ENCODE measurements around the gene GABPB1.
"Not testable (repeated sequence)": the region's sequence is repeated elsewhere in the genome, so short reads cannot be mapped to it uniquely, and the experiment has no call there.

The GABPB1 gene

DNA sequence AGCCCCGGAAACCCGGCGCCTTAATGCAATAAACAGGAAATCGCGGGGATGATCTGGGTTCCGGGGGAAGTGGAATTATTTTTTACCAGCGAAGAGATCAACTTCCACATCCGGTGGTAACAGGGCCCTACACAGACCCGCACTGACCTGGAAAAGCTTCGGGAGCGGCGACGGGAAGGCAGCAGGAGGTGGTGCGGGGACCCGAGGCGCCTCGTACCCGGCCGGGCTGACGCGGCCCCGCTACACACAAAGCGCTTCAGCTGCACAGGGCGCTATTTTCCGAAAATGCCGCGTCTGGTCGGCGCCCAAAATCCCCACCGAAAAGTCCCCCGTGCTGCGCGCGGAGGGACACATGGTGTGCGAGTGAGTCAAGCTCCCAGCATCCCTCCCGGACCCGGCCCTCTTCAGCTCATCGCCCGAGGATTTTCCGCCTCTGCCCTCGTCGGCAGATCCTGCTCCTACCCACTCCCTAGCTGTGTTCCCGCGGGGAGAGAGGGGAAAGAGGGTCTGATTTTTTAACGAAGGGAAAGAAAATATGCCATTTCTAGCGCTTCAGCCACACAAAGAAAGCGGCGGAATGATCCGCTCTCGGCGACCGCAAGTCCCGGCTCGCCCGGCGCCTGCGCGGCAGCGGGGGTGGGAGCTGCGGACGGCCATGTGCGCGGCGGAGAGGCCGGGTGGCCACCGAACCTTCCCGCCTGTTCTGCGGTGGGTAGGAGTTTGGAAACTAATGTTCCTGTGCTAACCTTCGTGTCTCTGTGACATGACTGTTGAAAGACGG lies at the start of gene GABPB1:
Gene GABPB1, minus strand, starts transcription at position 361 of the 781 bp plus-strand sequence. CDS start 45,400 bp downstream, outside the sequence.
- DNase-seq = peak; percentile 56 to 88

DNA sequence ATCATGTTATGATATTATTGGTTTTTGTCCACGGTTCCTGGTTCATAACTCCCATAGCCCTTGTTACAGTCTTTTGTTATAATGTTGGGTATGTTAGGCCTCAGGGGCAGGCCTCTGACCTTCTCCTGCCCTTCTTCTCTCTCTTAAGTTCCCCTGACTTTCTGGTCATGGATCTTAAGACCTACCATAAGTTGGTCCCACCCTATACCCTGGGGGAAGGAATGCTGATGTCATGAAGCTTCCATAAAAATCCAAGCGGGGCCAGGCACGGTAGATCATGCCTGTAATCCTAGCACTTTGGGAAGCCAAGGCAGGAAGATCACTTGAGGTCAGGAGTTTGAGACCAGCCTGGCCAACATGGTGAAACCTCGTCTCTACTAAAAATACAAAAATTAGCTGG lies 36.6 kb upstream of the GABPB1 start:
- not testable (repeated sequence) for DNase-seq

DNA sequence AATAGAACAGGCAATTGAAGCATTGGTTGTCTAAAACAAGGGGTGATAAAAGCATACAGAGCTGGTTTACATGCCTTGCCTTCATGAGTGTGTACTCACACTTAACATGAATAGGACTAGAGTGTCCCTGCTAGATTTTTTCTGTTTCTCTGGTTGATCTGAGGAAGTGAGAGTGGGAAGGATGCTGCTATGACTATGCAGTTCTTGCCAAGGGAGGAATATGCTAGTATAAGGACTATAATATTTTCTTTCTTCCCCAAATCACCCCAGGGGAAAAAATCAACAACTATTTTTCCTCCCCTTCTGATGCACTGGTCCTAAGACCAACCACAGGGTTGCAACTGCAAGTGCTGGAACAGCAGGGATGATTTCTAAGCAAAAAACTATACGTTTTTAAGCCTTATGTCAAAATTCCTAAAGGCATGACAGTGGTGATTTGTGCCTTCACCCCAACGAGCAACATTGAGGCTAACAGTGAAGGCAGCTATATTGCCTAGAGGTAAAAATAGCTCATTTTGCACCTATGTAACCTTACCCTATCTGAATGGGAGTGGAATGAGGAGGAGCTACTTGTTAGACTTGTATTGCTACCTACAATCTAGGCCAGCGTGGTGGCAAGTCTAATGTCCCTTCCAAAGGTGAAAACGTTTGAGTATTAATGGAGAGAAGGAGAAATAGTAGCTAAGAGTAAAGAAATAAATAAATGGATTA lies 35.7 kb upstream of the GABPB1 start:
- no peak for DNase-seq

DNA sequence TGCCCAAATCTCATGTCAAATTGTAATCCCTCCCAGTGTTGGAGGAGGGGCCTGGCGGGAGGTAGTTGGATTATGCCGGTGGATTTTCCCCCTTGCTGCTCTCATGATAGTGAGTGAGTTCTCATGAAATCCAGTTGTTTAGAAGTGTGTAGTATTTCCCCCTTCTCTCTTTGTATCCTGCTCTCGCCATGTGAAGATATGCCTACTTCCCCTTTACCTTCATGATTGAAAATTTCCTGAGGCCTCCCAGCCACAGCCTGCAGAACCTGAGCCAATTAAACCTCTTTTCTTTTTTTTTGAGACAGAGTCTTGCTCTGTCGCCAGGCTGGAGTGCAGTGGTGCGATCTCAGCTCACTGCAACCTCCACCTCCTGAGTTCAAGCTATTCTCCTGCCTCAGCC lies 27.4 kb upstream of the GABPB1 start:
- not testable (repeated sequence) for DNase-seq

DNA sequence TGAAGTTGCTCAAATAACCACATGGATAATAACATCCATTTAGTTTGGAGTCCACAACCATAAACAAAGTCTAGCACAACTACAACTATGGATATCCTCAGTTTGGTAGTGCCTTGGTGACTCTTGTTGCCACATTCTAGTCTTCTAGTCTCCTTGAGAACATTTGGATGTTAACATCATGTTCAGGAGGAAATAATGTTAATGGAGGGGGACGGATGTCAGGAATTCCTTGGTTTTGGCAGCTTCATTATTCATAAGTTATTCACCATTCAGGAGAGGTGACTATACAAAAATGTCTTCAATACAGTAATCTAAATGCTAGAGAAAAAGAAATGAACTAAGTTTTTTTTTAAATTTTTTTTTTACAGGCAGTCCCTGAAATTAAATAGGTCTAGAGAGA lies 26.4 kb upstream of the GABPB1 start:
- DNase-seq = no peak

DNA sequence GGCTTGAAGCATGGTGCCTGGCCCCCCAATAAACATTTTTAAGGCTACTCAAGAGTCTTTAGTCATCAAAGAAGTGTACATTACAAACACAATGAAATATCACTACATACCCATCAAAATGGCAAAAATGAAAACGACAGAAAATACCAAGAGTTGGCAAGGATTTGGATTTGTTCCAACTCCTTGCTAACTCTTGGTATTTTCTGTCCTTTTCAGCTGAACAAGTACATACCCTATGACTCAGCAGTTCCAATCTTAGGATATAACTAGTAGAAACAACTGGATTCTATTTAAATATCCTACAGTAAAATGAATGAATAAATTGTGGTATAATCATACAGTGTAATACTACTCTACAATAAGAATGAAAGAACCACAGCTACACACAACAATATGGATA lies 25.1 kb upstream of the GABPB1 start:
- DNase-seq = no peak

DNA sequence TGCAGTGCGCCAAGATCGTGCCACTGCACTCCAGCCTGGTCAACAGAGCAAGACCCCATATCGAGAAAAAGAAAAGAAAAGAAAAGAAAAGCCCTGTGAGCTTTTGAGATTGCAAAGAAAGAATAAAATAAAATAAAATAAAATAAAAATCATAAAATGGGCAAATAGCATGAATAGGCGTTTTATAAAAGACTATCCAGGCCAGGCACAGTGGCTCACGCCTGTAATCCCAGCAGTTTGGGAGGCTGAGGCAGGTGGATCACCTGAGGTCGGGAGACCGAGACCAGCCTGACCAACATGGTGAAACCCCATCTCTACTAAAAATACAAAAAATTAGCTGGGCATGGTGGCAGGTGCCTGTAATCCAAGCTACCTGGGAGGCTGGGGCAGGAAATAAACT lies 24.4 kb upstream of the GABPB1 start:
- not testable (repeated sequence) for DNase-seq

DNA sequence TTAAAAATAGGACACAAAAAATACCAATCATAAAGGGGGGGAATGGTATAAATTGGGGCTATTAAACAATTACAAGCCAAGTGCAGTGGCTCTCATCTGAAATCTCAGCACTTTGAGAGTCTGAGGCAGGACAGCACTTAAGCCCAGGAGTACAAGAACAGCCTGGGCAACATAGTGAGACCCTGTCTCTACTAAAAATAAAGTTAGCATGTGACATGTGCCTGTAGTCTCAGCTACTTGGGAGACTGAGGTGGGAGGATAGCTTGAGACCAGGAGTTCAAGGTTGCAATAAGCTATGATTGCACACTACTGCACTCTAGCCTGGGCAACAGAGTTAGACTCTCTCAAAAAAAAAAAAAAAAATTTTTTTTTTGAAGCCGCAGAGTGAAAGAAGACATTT lies 23.8 kb upstream of the GABPB1 start:
- no peak for DNase-seq

DNA sequence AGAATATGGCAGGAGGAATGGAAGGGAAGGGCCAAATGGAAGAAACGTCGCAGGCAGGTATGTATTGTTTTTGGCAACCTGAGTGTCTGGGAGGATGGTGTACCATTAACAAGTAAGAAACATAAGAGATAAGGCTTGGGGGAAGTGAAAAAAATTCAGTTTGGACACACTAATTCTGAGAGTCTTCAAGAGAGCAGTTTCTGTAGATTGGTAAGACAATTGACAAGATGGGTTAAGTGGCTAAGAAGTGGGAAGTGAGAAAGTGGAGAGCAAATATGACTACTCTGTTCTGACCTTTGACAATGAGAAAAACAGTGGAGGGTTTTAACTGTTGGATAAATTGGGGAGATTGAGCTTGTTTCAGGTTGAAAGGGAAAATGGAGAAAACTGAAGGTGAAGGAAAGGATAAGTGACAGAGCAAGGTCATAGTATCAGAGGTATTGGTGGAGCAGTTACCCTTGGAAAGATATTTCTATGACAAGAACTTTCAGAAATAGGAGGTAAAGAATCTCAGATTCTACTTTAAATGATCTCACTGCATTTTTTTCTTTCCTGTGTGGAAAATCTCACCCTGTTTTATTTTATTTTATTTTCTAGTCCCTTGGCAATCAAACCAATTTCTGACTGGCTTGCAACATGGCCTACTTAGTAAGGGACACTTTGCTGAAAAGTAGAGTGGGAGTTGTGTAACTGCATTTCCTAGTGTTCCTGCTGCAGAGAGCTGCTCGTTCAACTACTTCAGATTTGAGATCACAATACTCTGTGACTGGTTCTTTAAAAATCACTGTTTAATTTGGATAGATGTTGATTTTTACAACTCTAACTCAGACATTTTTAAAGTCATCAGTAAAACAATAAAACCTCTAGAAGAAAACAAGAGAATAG lies 23.1 kb upstream of the GABPB1 start:
- no peak for DNase-seq

DNA sequence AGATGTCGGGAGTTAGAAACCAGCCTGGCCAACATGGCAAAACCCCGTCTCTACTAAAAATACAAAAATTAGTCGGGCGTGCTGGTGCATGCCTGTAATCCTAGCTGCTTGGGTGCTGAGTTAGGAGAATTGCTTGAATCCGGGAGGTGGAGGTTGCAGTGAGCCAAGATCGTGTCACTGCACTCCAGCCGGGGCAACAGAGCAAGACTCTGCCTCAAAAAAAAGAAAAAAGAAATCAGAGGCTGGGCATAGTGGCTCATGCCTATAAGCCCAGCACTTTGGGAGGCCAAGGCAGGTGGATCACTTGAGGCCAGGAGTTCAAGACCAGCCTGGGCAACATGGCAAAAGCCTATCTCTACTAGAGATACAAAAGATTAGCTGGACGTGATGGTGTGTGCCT lies 14.6 kb upstream of the GABPB1 start:
- not testable (repeated sequence) for DNase-seq

DNA sequence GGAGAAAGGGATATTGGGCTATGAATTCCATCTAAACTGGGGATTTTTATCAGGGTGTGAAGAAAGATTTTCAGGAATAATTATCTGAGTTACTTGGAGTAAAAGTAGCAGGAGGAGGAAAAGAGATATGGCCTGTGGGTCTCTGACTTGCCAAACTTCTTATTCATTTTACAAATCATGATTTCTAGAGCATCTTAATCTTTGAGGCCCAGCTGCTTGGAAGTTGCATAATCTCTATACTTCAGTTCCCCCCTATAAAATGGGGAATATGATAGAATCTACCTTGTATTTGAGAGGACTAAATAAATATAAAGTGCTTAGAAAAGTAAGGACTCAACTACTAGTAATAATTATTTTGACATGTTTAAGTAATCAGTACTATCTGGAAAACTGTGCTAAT lies 11.0 kb upstream of the GABPB1 start:
- DNase-seq = no peak

DNA sequence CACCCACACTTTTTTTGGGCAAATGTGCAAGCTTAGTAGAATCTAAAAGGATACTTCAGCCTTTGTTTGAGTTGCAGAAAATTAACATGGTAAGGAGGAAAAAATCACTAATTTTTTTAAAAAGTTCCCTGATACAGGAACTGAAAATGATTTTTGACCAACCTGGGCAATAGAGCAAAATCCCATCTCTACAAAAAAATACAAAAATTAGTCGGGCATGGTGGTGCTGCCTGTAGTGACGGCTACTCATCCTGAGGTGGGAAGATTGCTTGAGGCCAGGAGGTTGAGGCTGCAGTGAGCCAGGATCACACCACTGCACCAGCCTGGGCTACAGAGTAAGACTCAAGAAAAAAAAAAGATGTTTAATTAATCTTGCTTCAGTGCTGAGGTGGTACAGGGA lies 10.6 kb upstream of the GABPB1 start:
- DNase-seq = no peak

DNA sequence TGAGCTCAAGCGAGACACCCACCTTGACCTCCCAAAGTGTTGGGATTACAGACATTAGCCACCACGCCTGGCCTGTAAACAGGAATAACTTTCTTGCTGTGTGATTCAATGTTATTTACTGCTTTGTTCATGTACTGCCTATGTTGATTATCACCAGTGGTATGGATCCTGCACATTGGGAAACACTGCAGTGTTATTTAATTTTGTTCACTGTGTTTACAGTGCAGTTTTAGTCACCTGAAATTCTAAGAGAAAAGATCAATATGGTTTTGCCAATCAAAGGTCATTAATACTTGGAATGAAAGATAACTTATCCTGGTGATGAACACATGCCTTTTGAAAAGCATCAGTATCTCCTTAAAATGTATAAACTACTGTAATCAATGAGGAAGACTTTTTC lies 8.6 kb upstream of the GABPB1 start:
- DNase-seq = no peak

DNA sequence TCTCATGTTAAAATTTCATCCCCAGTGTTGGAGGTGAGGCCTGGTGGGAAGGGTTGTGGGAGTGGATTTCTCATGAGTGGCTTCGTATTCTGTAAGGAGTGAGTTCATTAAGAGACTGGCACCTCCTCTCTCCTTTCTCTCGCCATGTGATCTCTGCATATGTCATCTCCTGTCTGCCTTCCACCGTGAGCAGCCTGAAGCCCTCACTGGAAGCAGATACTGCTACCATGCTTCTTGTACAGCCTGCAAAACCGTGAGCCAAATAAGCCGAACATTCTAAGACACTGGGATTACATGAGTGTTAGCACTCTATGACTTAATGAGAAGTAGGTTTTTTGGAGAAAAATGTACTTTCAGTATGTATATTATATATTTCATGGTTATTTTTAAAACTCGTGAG lies 6.8 kb upstream of the GABPB1 start:
- DNase-seq = no peak

DNA sequence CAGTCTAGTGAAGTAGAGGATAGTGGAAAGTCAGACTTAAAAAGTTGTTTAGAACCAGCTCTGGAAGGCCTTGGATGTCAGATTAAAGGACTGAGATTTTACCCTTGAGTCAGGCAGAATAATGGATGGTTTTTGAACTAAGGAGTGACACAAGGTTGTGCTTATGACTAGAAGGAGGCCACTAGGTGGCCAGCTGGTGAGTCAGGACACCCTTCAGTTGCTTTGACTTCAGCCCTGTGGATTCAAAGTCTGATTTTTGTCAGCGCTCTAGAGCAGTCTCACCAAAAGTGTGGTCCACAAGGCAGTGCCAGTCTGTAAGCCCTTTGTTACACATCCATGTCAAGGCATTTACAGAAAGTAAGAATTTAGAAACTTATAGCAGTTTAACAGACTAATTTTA lies 3.8 kb upstream of the GABPB1 start:
- DNase-seq = no peak

DNA sequence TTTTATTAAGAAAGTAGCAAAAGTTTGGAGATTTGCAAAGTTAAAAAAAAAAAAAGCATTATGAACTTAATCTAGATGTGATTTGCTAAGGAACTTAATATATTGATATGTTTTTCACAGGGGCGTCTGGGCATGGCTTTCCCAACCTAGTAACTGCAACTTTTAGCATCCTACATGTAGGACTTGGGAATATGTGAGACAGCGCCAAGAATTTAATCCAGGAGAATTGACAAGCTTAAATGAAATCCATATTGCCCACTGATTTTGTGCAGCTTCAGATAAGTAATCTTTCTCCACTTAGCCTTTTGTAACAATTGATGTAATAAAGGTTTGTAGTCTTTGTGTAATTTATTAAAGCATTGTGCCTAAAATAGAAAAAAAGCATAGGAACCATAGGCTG lies 982 bp upstream of the GABPB1 start:
- DNase-seq = no peak

DNA sequence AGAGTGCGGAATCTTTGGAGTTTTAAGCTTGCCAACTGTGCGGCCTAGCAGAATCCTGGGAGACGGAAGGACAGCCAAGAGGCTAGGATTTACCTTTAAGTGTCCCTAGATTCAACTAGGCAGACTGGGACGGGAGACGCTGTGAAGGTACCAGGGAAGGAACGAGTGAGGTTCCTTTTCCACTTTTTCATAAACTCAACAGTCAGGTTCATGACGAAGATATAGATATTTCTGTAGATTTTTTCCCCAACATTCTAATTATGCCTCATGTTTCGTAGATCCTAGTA lies 564 bp upstream of the GABPB1 start:
- no peak for DNase-seq

DNA sequence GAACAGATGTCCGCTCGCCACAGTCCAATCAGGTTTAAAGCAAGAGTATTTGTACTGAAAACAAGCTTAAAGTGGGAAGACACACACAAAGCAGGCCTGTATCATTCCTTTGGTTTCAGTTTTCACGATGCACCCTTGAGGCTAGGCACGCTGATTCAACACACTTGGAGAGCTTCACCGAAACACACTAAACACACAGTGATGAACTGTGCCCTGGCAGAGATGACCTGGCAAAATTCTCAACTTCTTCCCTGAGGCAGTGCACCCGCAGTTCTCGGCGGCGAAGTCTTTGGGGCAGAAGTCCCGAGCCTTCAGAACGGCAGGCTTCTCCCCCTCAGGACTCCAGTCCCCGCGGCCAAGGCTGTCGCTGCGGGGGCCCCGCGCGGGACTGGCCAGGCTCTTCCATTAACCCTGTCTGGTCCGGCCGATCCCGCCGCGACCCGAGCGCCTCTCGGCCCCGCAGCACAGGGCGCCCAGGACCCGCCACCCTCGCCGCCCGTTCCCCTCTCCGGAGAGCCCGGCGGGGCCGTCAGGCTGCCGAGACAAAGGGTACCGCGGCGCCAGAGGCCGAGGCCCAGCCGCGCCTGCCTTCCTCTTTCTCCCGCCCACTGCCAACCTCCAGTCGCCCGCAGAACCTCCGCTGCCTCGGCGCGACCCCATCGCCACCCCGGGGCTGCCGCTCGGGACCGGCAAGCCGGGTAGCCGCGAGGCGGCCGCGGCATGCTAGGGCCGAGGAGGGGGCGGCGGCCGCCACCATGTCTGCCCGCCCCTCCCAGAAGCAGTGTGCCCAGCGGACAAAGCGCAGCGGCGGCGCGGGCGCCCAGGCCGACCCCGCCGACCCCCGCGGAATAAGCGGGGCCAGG lies 792 bp downstream of the GABPB1 start:
- DNase-seq = no peak

DNA sequence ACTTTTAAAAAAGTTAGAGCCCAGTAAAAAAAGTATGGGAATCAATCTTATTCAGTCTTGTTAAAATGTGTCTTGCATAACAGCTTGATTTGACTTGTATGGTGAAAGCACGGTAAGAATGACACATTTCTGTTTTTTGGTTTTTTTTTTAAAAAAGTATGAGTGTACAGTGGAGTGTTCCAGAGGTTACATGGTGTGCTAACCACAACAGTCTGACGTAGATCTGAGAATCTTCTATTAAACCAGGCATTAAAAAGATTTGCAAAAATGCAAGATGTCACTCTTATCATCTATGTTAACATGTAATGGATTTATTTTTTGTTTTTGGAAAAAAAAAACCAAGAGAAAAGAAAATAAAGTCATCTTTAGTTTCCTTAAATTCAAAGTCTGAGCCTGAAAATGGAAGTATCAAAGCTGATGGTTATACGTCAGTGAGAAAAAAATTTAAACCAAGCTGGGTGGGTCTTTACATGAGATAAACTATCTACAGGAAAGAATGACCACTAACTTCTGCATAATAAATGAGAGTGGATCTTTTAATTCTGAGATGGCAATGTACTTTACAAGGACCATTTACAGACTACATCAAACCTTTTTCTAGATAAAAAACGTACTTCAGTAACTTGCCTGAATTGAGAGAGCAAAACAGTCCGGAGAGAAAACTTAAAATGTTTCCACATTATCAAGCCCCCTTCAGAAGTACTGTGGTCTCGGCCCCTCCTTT lies 1.6 kb downstream of the GABPB1 start:
- DNase-seq = no peak

DNA sequence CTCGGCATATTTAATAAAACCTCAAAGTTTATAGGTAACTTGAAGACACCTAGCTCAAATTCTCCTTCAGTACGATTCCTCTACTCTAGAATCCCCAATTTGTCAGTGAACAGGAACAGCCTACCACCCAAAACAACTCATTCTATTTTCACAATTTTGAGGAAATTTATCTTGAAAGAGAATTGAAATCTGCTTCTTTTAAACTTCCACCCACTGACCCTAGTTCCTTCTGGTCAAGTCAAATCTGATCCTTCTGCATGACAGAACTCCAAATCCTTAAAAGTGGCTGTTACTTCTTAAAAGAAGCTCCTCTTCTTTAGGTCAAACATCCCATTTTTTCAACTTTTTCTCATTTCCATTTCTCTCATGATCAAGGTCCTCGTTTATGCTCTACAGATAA lies 4.4 kb downstream of the GABPB1 start:
- DNase-seq = no peak

DNA sequence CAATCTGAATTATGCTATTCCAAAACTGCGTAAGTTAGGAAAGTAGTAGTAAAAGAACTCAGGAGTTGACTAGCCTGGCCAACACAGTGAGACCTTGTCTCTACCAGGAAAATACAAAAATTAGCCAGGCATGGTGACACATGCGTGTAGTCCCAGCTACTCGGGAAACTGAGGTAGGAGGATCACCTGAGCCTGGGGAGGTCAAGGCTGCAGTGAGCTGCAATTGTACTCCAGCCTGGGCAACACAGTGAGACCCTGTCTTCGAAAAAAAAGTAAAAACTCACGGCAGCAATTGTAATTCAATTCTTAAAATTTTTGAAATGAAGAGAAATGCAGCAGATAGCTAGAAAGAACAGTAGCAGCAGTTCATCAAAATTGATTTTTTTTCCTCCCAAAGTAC lies 9.7 kb downstream of the GABPB1 start:
- no peak for DNase-seq

DNA sequence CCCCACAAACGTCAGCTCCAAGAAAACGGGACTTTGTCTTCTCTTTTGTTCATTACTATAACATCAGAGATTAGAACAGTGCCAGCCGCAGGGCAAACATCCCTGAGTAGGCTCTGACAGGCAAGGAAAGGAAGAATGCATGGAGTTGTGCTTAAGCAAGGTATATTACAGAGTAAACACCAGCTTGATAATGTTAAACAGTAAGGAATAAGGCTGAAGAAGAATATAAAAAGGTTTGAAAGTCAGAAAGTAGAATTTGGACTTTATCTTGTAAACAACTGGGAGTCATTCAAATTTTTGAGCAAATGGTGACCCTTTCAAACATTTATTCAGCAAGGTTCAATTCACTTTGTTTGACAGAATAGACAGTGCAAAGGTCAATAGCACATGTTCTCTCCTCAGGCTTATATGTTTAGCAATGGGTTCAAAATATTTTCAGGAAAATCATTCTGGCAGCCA lies 11.0 kb downstream of the GABPB1 start:
- DNase-seq = no peak
